ENCODE measurements around the gene CPS1.

The CPS1 gene

GRCh38 chr2:210555555-210555954 is 844 bp upstream of the CPS1 start:
- Histone ChIP-seq H3K4me3 (replicated peaks; ENCODE audit: low read depth, low read length) (no peak overlapping the region), H3K27me3 (replicated peaks; ENCODE audit: control insufficient read depth, insufficient read depth, low read length) (no peaks in the 10 kb centered on the region), H3K36me3 (ENCODE audit: control insufficient read depth, insufficient read depth, low read length) (no peaks in the 10 kb centered on the region)
- no peak for TF ChIP-seq CTCF (IDR thresholded peaks at IDR 0.05; ENCODE audit: insufficient read depth, low read length, poor library complexity, severe bottlenecking)
- no peak for DNase-seq (ENCODE audit: extremely low read depth, insufficient read length)

- Histone ChIP-seq H3K36me3 (ENCODE audit: control insufficient read depth, insufficient read depth, low read length) (no peaks in the 10 kb centered on the region), H3K4me3 (replicated peaks; ENCODE audit: low read depth, low read length) (no peak overlapping the region), H3K27me3 (replicated peaks; ENCODE audit: control insufficient read depth, insufficient read depth, low read length) (no peaks in the 10 kb centered on the region)
- no peak for TF ChIP-seq CTCF (IDR thresholded peaks at IDR 0.05; ENCODE audit: insufficient read depth, low read length, poor library complexity, severe bottlenecking)
- no peak for DNase-seq (ENCODE audit: extremely low read depth, insufficient read length)
These were observed 1.3 kb downstream of the CPS1 start for GRCh38 chr2:210557721-210558120.

GRCh38 chr2:210558708-210559107 is 2.3 kb downstream of the CPS1 start:
- no peak for DNase-seq (ENCODE audit: extremely low read depth, insufficient read length)
- no peak overlapping the region for H3K4me3 ChIP-seq (replicated peaks; ENCODE audit: low read depth, low read length)
- H3K27me3 ChIP-seq (replicated peaks; ENCODE audit: control insufficient read depth, insufficient read depth, low read length) = no peaks in the 10 kb centered on the region
- H3K36me3 ChIP-seq (ENCODE audit: control insufficient read depth, insufficient read depth, low read length) = no peaks in the 10 kb centered on the region
- no peak for TF ChIP-seq CTCF (IDR thresholded peaks at IDR 0.05; ENCODE audit: insufficient read depth, low read length, poor library complexity, severe bottlenecking)

GRCh38 chr2:210559182-210559581 is 2.8 kb downstream of the CPS1 start:
- Histone ChIP-seq H3K36me3 (ENCODE audit: control insufficient read depth, insufficient read depth, low read length) (no peaks in the 10 kb centered on the region), H3K27me3 (replicated peaks; ENCODE audit: control insufficient read depth, insufficient read depth, low read length) (no peaks in the 10 kb centered on the region), H3K4me3 (replicated peaks; ENCODE audit: low read depth, low read length) (no peak overlapping the region)
- DNase-seq (ENCODE audit: extremely low read depth, insufficient read length) = no peak
- TF ChIP-seq CTCF (IDR thresholded peaks at IDR 0.05; ENCODE audit: insufficient read depth, low read length, poor library complexity, severe bottlenecking) = no peak

GRCh38 chr2:210561475-210561874 is 5.1 kb downstream of the CPS1 start:
- H3K4me3 ChIP-seq (replicated peaks; ENCODE audit: low read depth, low read length) = no peak overlapping the region
- no peak for TF ChIP-seq CTCF (IDR thresholded peaks at IDR 0.05; ENCODE audit: insufficient read depth, low read length, poor library complexity, severe bottlenecking)
- no peaks in the 10 kb centered on the region for H3K27me3 ChIP-seq (replicated peaks; ENCODE audit: control insufficient read depth, insufficient read depth, low read length)
- H3K36me3 ChIP-seq (ENCODE audit: control insufficient read depth, insufficient read depth, low read length) = no peaks in the 10 kb centered on the region
- no peak for DNase-seq (ENCODE audit: extremely low read depth, insufficient read length)

- DNase-seq (ENCODE audit: extremely low read depth, insufficient read length) = no peak
- Histone ChIP-seq H3K27me3 (replicated peaks; ENCODE audit: control insufficient read depth, insufficient read depth, low read length) (no peaks in the 10 kb centered on the region), H3K4me3 (replicated peaks; ENCODE audit: low read depth, low read length) (no peak overlapping the region), H3K36me3 (ENCODE audit: control insufficient read depth, insufficient read depth, low read length) (no peaks in the 10 kb centered on the region)
- TF ChIP-seq CTCF (IDR thresholded peaks at IDR 0.05; ENCODE audit: insufficient read depth, low read length, poor library complexity, severe bottlenecking) = no peak
These were observed 5.7 kb downstream of the CPS1 start for GRCh38 chr2:210562091-210562490.

All from GM06990 (cell line).